Measurements from ENCODE around the gene ZNF48. TPM values are rescaled to one million over a fixed set of nuclear protein-coding genes. Genes with fewer than 3 reads are reported as not detected.

ZNF48 gene
- total RNA-seq, 6 donors from 2014 or later, result 6.8 to 29.2 (median 10.9) TPM

- 40 to 41% methylated on average over 21 of the region's 27 CpGs for WGBS, 2 donors
- no peak for DNase-seq
- H3K27me3 ChIP-seq, result no peaks in the 10 kb centered on the region
- H3K4me3 ChIP-seq, result peak overlapping the region; percentile 40 to 74 (median 73)
- TF ChIP-seq CTCF (IDR thresholded peaks at IDR 0.05) (peak in 2 of 6 experiments; percentile 18 to 28), EP300 (IDR thresholded peaks at IDR 0.05) (no peak)
- H3K4me1 ChIP-seq, result peaks cover 13 to 19% (median 17%) of the 10 kb centered on the region in 4 donors
- peak overlapping the region; percentile 97 to 100 (median 100) for H3K27ac ChIP-seq
- ATAC-seq (ENCODE audit: low FRiP score in 2 of 2), result no peak
- H3K9me3 ChIP-seq, result no peaks in the 10 kb centered on the region
- no peaks in the 10 kb centered on the region for H3K36me3 ChIP-seq
Observed at GRCh38 chr16:30379158-30379783, 15.9 kb upstream of the ZNF48 start.

GRCh38 chr16:30380072-30380802 is 15.0 kb upstream of the ZNF48 start:
- H3K4me3 ChIP-seq, result no peak overlapping the region
- TF ChIP-seq EP300 (IDR thresholded peaks at IDR 0.05) (no peak), POLR2AphosphoS5 (IDR thresholded peaks at IDR 0.05) (no peak), CTCF (IDR thresholded peaks at IDR 0.05) (no peak), POLR2A (IDR thresholded peaks at IDR 0.05) (no peak)
- H3K27me3 ChIP-seq, result no peaks in the 10 kb centered on the region
- peak overlapping the region in 1 of 4 donors; percentile 17 for H3K27ac ChIP-seq
- ATAC-seq (ENCODE audit: low FRiP score in 2 of 2) (no peak), DNase-seq (no peak)
- H3K9me3 ChIP-seq, result no peaks in the 10 kb centered on the region
- no peaks in the 10 kb centered on the region for H3K36me3 ChIP-seq
- peaks cover 13 to 19% (median 17%) of the 10 kb centered on the region in 4 donors for H3K4me1 ChIP-seq
- 95 to 96% methylated on average over 4 of the region's 4 CpGs for WGBS, 2 donors

- ATAC-seq (ENCODE audit: low FRiP score in 2 of 2) (no peak), DNase-seq (no peak)
- H3K4me3 ChIP-seq, result no peak overlapping the region
- no peaks in the 10 kb centered on the region for H3K27me3 ChIP-seq
- no peak for TF ChIP-seq POLR2AphosphoS5 (IDR thresholded peaks at IDR 0.05)
- no peak for TF ChIP-seq POLR2A (IDR thresholded peaks at IDR 0.05)
- TF ChIP-seq CTCF (IDR thresholded peaks at IDR 0.05), result no peak
- TF ChIP-seq EP300 (IDR thresholded peaks at IDR 0.05), result no peak
- H3K4me1 ChIP-seq, result peaks cover 13 to 19% (median 17%) of the 10 kb centered on the region in 4 donors
- no peaks in the 10 kb centered on the region for H3K36me3 ChIP-seq
- WGBS, 2 donors, result 83 to 91% methylated on average over 4 to 6 of the region's 6 CpGs
- peak overlapping the region in 1 of 4 donors; percentile 17 for H3K27ac ChIP-seq
- no peaks in the 10 kb centered on the region for H3K9me3 ChIP-seq
Observed at GRCh38 chr16:30380803-30381208, 14.4 kb upstream of the ZNF48 start.

GRCh38 chr16:30381291-30382041 is 13.8 kb upstream of the ZNF48 start:
- Histone ChIP-seq H3K4me1 (peaks cover 13 to 19% (median 17%) of the 10 kb centered on the region in 4 donors), H3K27me3 (no peaks in the 10 kb centered on the region), H3K4me3 (peak overlapping the region in 1 of 4 donors; percentile 33), H3K9me3 (no peaks in the 10 kb centered on the region), H3K27ac (peak overlapping the region in 2 of 4 donors; percentile 49 to 57), H3K36me3 (no peaks in the 10 kb centered on the region)
- no peak for TF ChIP-seq EP300 (IDR thresholded peaks at IDR 0.05)
- no peak for TF ChIP-seq CTCF (IDR thresholded peaks at IDR 0.05)
- no peak for TF ChIP-seq POLR2A (IDR thresholded peaks at IDR 0.05)
- TF ChIP-seq POLR2AphosphoS5 (IDR thresholded peaks at IDR 0.05), result no peak
- DNase-seq (no peak), ATAC-seq (ENCODE audit: low FRiP score in 2 of 2) (no peak)
- WGBS, 2 donors, result 84 to 95% methylated on average over 9 to 13 of the region's 13 CpGs
